ENCODE measurements around the gene CHTF18.
"Not testable (repeated sequence)": the region's sequence is repeated elsewhere in the genome, so short reads cannot be mapped to it uniquely, and the experiment has no call there.

DNA sequence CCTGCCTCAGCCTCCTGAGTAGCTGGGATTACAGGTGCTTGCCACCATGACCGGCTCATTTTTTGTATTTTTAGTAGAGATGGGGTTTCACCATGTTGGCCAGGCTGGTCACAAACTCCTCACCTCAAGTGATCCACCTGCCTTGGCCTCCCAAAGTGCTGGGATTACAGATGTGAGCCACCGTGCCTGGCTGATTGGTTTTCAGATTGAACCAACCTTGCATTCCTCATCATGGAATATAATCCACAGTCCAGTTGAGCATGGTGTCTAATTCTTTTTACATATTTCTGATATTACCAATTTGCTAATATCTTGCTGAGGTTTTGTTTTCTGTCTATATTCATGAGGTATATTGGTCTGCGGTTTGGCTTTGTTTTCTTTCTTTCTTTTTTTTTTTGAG, 48.4 kb downstream of the CHTF18 start:
- not testable (repeated sequence) for TF ChIP-seq CTCF (tag by site-specific recombination; IDR thresholded peaks at IDR 0.05); ZNF223 (tag by site-specific recombination; IDR thresholded peaks at IDR 0.05); ZBTB8A (tag by site-specific recombination; IDR thresholded peaks at IDR 0.05); ZNF76 (tag by site-specific recombination; IDR thresholded peaks at IDR 0.05; ENCODE audit: borderline replicate concordance, low read depth); ZNF596 (tag by site-specific recombination; IDR thresholded peaks at IDR 0.05); ZNF776 (tag by site-specific recombination; IDR thresholded peaks at IDR 0.05; ENCODE audit: borderline replicate concordance); REST (tag by site-specific recombination; IDR thresholded peaks at IDR 0.05); ZBTB49 (tag by site-specific recombination; IDR thresholded peaks at IDR 0.05; ENCODE audit: low read depth); PATZ1 (tag by site-specific recombination; IDR thresholded peaks at IDR 0.05); ZNF510 (tag by site-specific recombination; IDR thresholded peaks at IDR 0.05; ENCODE audit: insufficient replicate concordance); ZBTB17 (tag by site-specific recombination; IDR thresholded peaks at IDR 0.05); ZNF335 (tag by site-specific recombination; conservative IDR thresholded peaks at IDR 0.05)
